Mesendoderm (in vitro differentiated cells): ENCODE results near the gene NEURL1B.

ENCODE experiments used
- DNase-seq: peaks from one replicate; pipeline ENCODE4 v3.0.0; 2013
- H2AK5ac ChIP-seq: 2 replicates; pipeline ENCODE4 v1.6.1; 2013; ENCODE audit warnings: low read length, inconsistent platforms
- H2BK120ac ChIP-seq: 2 replicates; pipeline ENCODE4 v1.6.1; 2013; ENCODE audit warnings: low read depth, mild to moderate bottlenecking, low read length, moderate library complexity, mixed read lengths
- H2BK15ac ChIP-seq: replicated peaks from 2 replicates; pipeline ENCODE4 v1.6.1; 2013; ENCODE audit warnings: low read depth, mild to moderate bottlenecking, moderate library complexity
- H2BK5ac ChIP-seq: 2 replicates; pipeline ENCODE4 v1.6.1; 2013; ENCODE audit warnings: low read length, inconsistent platforms
- H3K18ac ChIP-seq: 2 replicates; pipeline ENCODE4 v1.6.1; 2013; ENCODE audit warnings: mild to moderate bottlenecking, low read length, mixed read lengths
- H3K23ac ChIP-seq: one replicate; pipeline ENCODE4 v1.6.1; 2013; ENCODE audit warnings: low read length
- H3K27ac ChIP-seq: 2 replicates; pipeline ENCODE4 v1.5.1; 2013; ENCODE audit warnings: low read depth, mild to moderate bottlenecking, inconsistent platforms, low read length, moderate library complexity
- H3K27me3 ChIP-seq: 2 replicates; pipeline ENCODE4 v1.6.1; 2013; ENCODE audit warnings: low read length, control low read depth, mild to moderate bottlenecking, inconsistent platforms; ENCODE audit not compliant: insufficient read depth, poor library complexity
- H3K36me3 ChIP-seq: 2 replicates; pipeline ENCODE4 v1.6.1; 2013; ENCODE audit warnings: low read length, inconsistent platforms; ENCODE audit not compliant: control insufficient read depth, insufficient read depth
- H3K4ac ChIP-seq: one replicate; pipeline ENCODE4 v1.6.1; 2013; ENCODE audit warnings: low read depth, mild to moderate bottlenecking, low read length, moderate library complexity
- H3K4me1 ChIP-seq: 2 replicates; pipeline ENCODE4 v1.6.1; 2013; ENCODE audit warnings: low read depth, low read length, inconsistent platforms; ENCODE audit not compliant: control insufficient read depth
- H3K4me2 ChIP-seq: 2 replicates; pipeline ENCODE4 v1.6.1; 2013; ENCODE audit warnings: low read length
- H3K4me3 ChIP-seq: 2 replicates; pipeline ENCODE4 v1.5.1; 2013; ENCODE audit warnings: mild to moderate bottlenecking, low read length
- H3K56ac ChIP-seq: one replicate; pipeline ENCODE4 v1.6.1; 2013; ENCODE audit warnings: low read length
- H3K79me1 ChIP-seq: 2 replicates; pipeline ENCODE4 v1.6.1; 2013; ENCODE audit warnings: low read length, inconsistent platforms
- H3K79me2 ChIP-seq: 2 replicates; pipeline ENCODE4 v1.6.1; 2013; ENCODE audit warnings: mild to moderate bottlenecking, low read length; ENCODE audit not compliant: control insufficient read depth, insufficient read depth
- H3K9ac ChIP-seq: 2 replicates; pipeline ENCODE4 v1.6.1; 2013; ENCODE audit warnings: low read length, inconsistent platforms
- H4K5ac ChIP-seq: one replicate; pipeline ENCODE4 v1.6.1; 2013; ENCODE audit warnings: low read length
- H4K8ac ChIP-seq: one replicate; pipeline ENCODE4 v1.6.1; 2013; ENCODE audit warnings: low read depth, mild to moderate bottlenecking, control low read depth, low read length, moderate library complexity
- WGBS: extraction: QIAGEN DNeasy Blood & Tissue Kit; methylation state at CpG from one replicate; pipeline ENCODE4 v1.1.7; 2013; ENCODE audit warnings: low lambda C conversion rate, missing lambda C conversion rate; ENCODE audit not compliant: insufficient coverage; ENCODE audit errors: extremely low coverage; 5-methylcytosine and 5-hydroxymethylcytosine counted together

NEURL1B gene

GRCh38 chr5:172603251-172603806 lies 37.7 kb upstream of the NEURL1B start:
- Histone ChIP-seq H3K27ac (no peak overlapping the region), H3K27me3 (no peaks in the 10 kb centered on the region), H3K4me3 (no peak overlapping the region)

GRCh38 chr5:172605466-172605865 lies 35.6 kb upstream of the NEURL1B start:
- no peaks in the 10 kb centered on the region for H3K79me2 ChIP-seq
- no peak overlapping the region for H3K9ac ChIP-seq
- no peak overlapping the region for H3K4me3 ChIP-seq
- H2BK120ac ChIP-seq: no peak overlapping the region
- DNase-seq: no peak
- H3K4me1 ChIP-seq: no peaks in the 10 kb centered on the region
- no peak overlapping the region for H3K4ac ChIP-seq
- no peak overlapping the region for H2AK5ac ChIP-seq
- H2BK15ac ChIP-seq: no peak overlapping the region
- no peaks in the 10 kb centered on the region for H3K27me3 ChIP-seq
- no peak overlapping the region for H3K4me2 ChIP-seq
- H3K36me3 ChIP-seq: no peaks in the 10 kb centered on the region
- H3K18ac ChIP-seq: no peak overlapping the region
- H2BK5ac ChIP-seq: no peak overlapping the region
- no peak overlapping the region for H3K23ac ChIP-seq
- H4K5ac ChIP-seq: no peak overlapping the region
- no peak overlapping the region for H3K27ac ChIP-seq
- no peak overlapping the region for H4K8ac ChIP-seq
- H3K56ac ChIP-seq: no peak overlapping the region
- H3K79me1 ChIP-seq: no peaks in the 10 kb centered on the region

More at GRCh38 chr5:172603251-172603806, 37.7 kb upstream of the NEURL1B start:
- Histone ChIP-seq H3K56ac (no peak overlapping the region), H2BK120ac (no peak overlapping the region), H3K4me1 (no peaks in the 10 kb centered on the region), H3K79me1 (no peaks in the 10 kb centered on the region), H3K18ac (no peak overlapping the region), H3K23ac (no peak overlapping the region), H3K9ac (no peak overlapping the region), H4K5ac (no peak overlapping the region), H3K79me2 (no peaks in the 10 kb centered on the region), H3K4me2 (no peak overlapping the region), H2AK5ac (no peak overlapping the region), H2BK5ac (no peak overlapping the region), H2BK15ac (no peak overlapping the region), H3K36me3 (no peaks in the 10 kb centered on the region), H4K8ac (no peak overlapping the region), H3K4ac (no peak overlapping the region)
- DNase-seq: no peak
- no CpG with 5 or more reads among the region's 17 CpGs for WGBS

- Histone ChIP-seq H3K79me1 (no peaks in the 10 kb centered on the region), H3K4me2 (no peak overlapping the region), H3K18ac (no peak overlapping the region), H3K9ac (no peak overlapping the region), H2BK120ac (no peak overlapping the region), H3K23ac (no peak overlapping the region), H3K4me1 (no peaks in the 10 kb centered on the region), H3K79me2 (no peaks in the 10 kb centered on the region), H2BK15ac (no peak overlapping the region), H3K4ac (no peak overlapping the region), H3K36me3 (no peaks in the 10 kb centered on the region), H3K4me3 (no peak overlapping the region), H4K8ac (no peak overlapping the region), H3K27me3 (no peaks in the 10 kb centered on the region), H3K56ac (no peak overlapping the region), H4K5ac (no peak overlapping the region), H2BK5ac (no peak overlapping the region), H3K27ac (no peak overlapping the region), H2AK5ac (no peak overlapping the region)
- no CpG with 5 or more reads among the region's 4 CpGs for WGBS
- no peak for DNase-seq
Measured at GRCh38 chr5:172606156-172606785, 34.8 kb upstream of the NEURL1B start.

GRCh38 chr5:172607213-172607793 lies 33.8 kb upstream of the NEURL1B start:
- WGBS: no CpG with 5 or more reads among the region's 6 CpGs
- H3K4ac ChIP-seq: no peak overlapping the region
- no peaks in the 10 kb centered on the region for H3K27me3 ChIP-seq
- H3K79me1 ChIP-seq: no peaks in the 10 kb centered on the region
- DNase-seq: no peak
- no peak overlapping the region for H4K8ac ChIP-seq
- H3K18ac ChIP-seq: no peak overlapping the region
- no peaks in the 10 kb centered on the region for H3K36me3 ChIP-seq
- no peak overlapping the region for H2BK15ac ChIP-seq
- no peak overlapping the region for H3K56ac ChIP-seq
- no peak overlapping the region for H4K5ac ChIP-seq
- H3K4me3 ChIP-seq: no peak overlapping the region
- no peaks in the 10 kb centered on the region for H3K79me2 ChIP-seq
- no peak overlapping the region for H3K9ac ChIP-seq
- no peak overlapping the region for H2BK120ac ChIP-seq
- no peak overlapping the region for H3K23ac ChIP-seq
- H3K4me1 ChIP-seq: no peaks in the 10 kb centered on the region
- H2AK5ac ChIP-seq: no peak overlapping the region
- H3K27ac ChIP-seq: no peak overlapping the region
- H3K4me2 ChIP-seq: no peak overlapping the region
- no peak overlapping the region for H2BK5ac ChIP-seq

GRCh38 chr5:172608773-172609172 lies 32.3 kb upstream of the NEURL1B start:
- no peak overlapping the region for H2BK5ac ChIP-seq
- no peak overlapping the region for H3K4me2 ChIP-seq
- H3K4me1 ChIP-seq: no peaks in the 10 kb centered on the region
- H3K36me3 ChIP-seq: no peaks in the 10 kb centered on the region
- H3K18ac ChIP-seq: no peak overlapping the region
- H2BK15ac ChIP-seq: no peak overlapping the region
- H3K23ac ChIP-seq: no peak overlapping the region
- H3K4ac ChIP-seq: no peak overlapping the region
- no peak overlapping the region for H3K9ac ChIP-seq
- no peaks in the 10 kb centered on the region for H3K27me3 ChIP-seq
- no peak overlapping the region for H2AK5ac ChIP-seq
- H4K5ac ChIP-seq: no peak overlapping the region
- no peak overlapping the region for H2BK120ac ChIP-seq
- DNase-seq: no peak
- no peak overlapping the region for H3K4me3 ChIP-seq
- no peak overlapping the region for H4K8ac ChIP-seq
- no CpG with 5 or more reads among the region's 3 CpGs for WGBS
- H3K56ac ChIP-seq: no peak overlapping the region
- no peak overlapping the region for H3K27ac ChIP-seq
- no peaks in the 10 kb centered on the region for H3K79me2 ChIP-seq
- no peaks in the 10 kb centered on the region for H3K79me1 ChIP-seq

GRCh38 chr5:172610643-172611042 lies 30.4 kb upstream of the NEURL1B start:
- H3K4me3 ChIP-seq: no peak overlapping the region
- H2BK5ac ChIP-seq: no peak overlapping the region
- H4K5ac ChIP-seq: no peak overlapping the region
- no CpG with 5 or more reads among the region's 6 CpGs for WGBS
- H3K79me2 ChIP-seq: no peaks in the 10 kb centered on the region
- H3K27me3 ChIP-seq: no peaks in the 10 kb centered on the region
- no peaks in the 10 kb centered on the region for H3K4me1 ChIP-seq
- H2BK15ac ChIP-seq: no peak overlapping the region
- H3K23ac ChIP-seq: no peak overlapping the region
- no peak for DNase-seq
- H3K56ac ChIP-seq: no peak overlapping the region
- H3K9ac ChIP-seq: no peak overlapping the region
- H3K4me2 ChIP-seq: no peak overlapping the region
- no peak overlapping the region for H2AK5ac ChIP-seq
- no peak overlapping the region for H3K4ac ChIP-seq
- no peak overlapping the region for H2BK120ac ChIP-seq
- no peak overlapping the region for H4K8ac ChIP-seq
- H3K27ac ChIP-seq: no peak overlapping the region
- H3K79me1 ChIP-seq: no peaks in the 10 kb centered on the region
- no peak overlapping the region for H3K18ac ChIP-seq
- no peaks in the 10 kb centered on the region for H3K36me3 ChIP-seq
